Measurements from ENCODE around the gene CHST11. TPM values are rescaled to one million over a fixed set of nuclear protein-coding genes. Genes with fewer than 3 reads are reported as not detected.

CHST11 gene
- total and polyA plus RNA-seq, 10 donors = 5.2 to 65.1 (median 48.4) TPM

- H3K9me3 ChIP-seq = no peaks in the 10 kb centered on the region
- WGBS, 5 donors = 82 to 99% (median 85%) methylated on average over 6 to 7 of the region's 7 CpGs
- intact Hi-C loops (cut with DNase I; ENCODE audit: low total_unique reads) = no loop called here
- H3K36me3 ChIP-seq = peaks cover 0 to 9% (median 0%) of the 10 kb centered on the region in 6 donors
- H3K4me3 ChIP-seq = no peak overlapping the region
- no peaks in the 10 kb centered on the region for H3K27me3 ChIP-seq (replicated peaks in 1 of 7)
- H3K4me1 ChIP-seq = peaks cover 4 to 83% (median 23%) of the 10 kb centered on the region in 6 donors
- DNase-seq = no peak
- H3K27ac ChIP-seq = peak overlapping the region in 3 of 8 donors; percentile 5 to 31 (median 21)
- TF ChIP-seq CTCF (IDR thresholded peaks at IDR 0.05 in 8 of 11, conservative IDR thresholded peaks at IDR 0.05 in 3 of 11) (no peak), POLR2A (IDR thresholded peaks at IDR 0.05) (no peak), POLR2AphosphoS5 (IDR thresholded peaks at IDR 0.05) (no peak)
Observed at GRCh38 chr12:104627231-104627989, 170.7 kb downstream of the CHST11 start.

- peaks cover 0 to 82% (median 20%) of the 10 kb centered on the region in 6 donors for H3K4me1 ChIP-seq
- intact Hi-C loops (cut with DNase I; ENCODE audit: low total_unique reads) = no loop called here
- DNase-seq = no peak
Observed at GRCh38 chr12:104627990-104628830, 171.5 kb downstream of the CHST11 start.

GRCh38 chr12:104628831-104629135 is 172.0 kb downstream of the CHST11 start:
- Histone ChIP-seq H3K27ac (peak overlapping the region in 1 of 8 donors; percentile 16), H3K27me3 (replicated peaks in 1 of 7) (no peaks in the 10 kb centered on the region), H3K36me3 (peaks cover 0 to 9% (median 0%) of the 10 kb centered on the region in 6 donors), H3K9me3 (no peaks in the 10 kb centered on the region), H3K4me1 (peaks cover 0 to 76% (median 17%) of the 10 kb centered on the region in 6 donors), H3K4me3 (no peak overlapping the region)
- no peak for DNase-seq
- TF ChIP-seq POLR2AphosphoS5 (IDR thresholded peaks at IDR 0.05) (no peak), CTCF (IDR thresholded peaks at IDR 0.05 in 8 of 11, conservative IDR thresholded peaks at IDR 0.05 in 3 of 11) (no peak), POLR2A (IDR thresholded peaks at IDR 0.05) (no peak)
- 82 to 90% (median 87%) methylated on average over 3 of the region's 3 CpGs for WGBS, 5 donors
- intact Hi-C loops (cut with DNase I; ENCODE audit: low total_unique reads) = no loop called here

More at GRCh38 chr12:104627990-104628830, 171.5 kb downstream of the CHST11 start:
- no peaks in the 10 kb centered on the region for H3K27me3 ChIP-seq (replicated peaks in 1 of 7)
- H3K36me3 ChIP-seq = peaks cover 0 to 9% (median 0%) of the 10 kb centered on the region in 6 donors
- 84 to 94% (median 86%) methylated on average over 16 of the region's 16 CpGs for WGBS, 5 donors
- H3K27ac ChIP-seq = peak overlapping the region in 3 of 8 donors; percentile 5 to 21 (median 16)
- H3K9me3 ChIP-seq = no peaks in the 10 kb centered on the region
- H3K4me3 ChIP-seq = no peak overlapping the region
- TF ChIP-seq POLR2A (IDR thresholded peaks at IDR 0.05) = no peak

GRCh38 chr12:104630230-104630670 is 173.5 kb downstream of the CHST11 start:
- DNase-seq = no peak
- H3K27me3 ChIP-seq (replicated peaks in 1 of 7) = no peaks in the 10 kb centered on the region
- H3K4me3 ChIP-seq = no peak overlapping the region
- peaks cover 0 to 72% (median 10%) of the 10 kb centered on the region in 6 donors for H3K4me1 ChIP-seq
- no peak overlapping the region for H3K27ac ChIP-seq
- WGBS, 5 donors = 65 to 96% (median 78%) methylated on average over 6 of the region's 6 CpGs
- intact Hi-C loops (cut with DNase I; ENCODE audit: low total_unique reads) = no loop called here
- H3K36me3 ChIP-seq = peaks cover 0 to 12% (median 0%) of the 10 kb centered on the region in 6 donors
- TF ChIP-seq POLR2AphosphoS5 (IDR thresholded peaks at IDR 0.05) = no peak
- TF ChIP-seq POLR2A (IDR thresholded peaks at IDR 0.05) = no peak
- no peaks in the 10 kb centered on the region for H3K9me3 ChIP-seq

Measured in spleen (tissue), 11 donors.